Measurements from ENCODE around the gene LIMD2.

The LIMD2 gene

GRCh38 chr17:63647065-63647725, 52.7 kb downstream of the LIMD2 start:
- Histone ChIP-seq H3K9me3 (ENCODE audit: low read length) (no peaks in the 10 kb centered on the region), H3K9ac (ENCODE audit: low read length) (no peak overlapping the region), H3K27me3 (ENCODE audit: control insufficient read depth in 1 of 2, insufficient read depth in 2 of 2, low read length in 2 of 2) (no peaks in the 10 kb centered on the region), H3K4me1 (ENCODE audit: insufficient read depth, low read length) (peaks cover 33% of the 10 kb centered on the region), H3K36me3 (ENCODE audit: insufficient read depth, low read length) (peaks cover 17% of the 10 kb centered on the region), H3K27ac (ENCODE audit: low read depth, low read length) (peak overlapping the region; percentile 28), H3K4me3 (ENCODE audit: low read depth in 1 of 2, low read length in 2 of 2) (no peak overlapping the region)

- peaks cover 30% of the 10 kb centered on the region for H3K4me1 ChIP-seq (ENCODE audit: insufficient read depth, low read length)
- no peak overlapping the region for H3K9ac ChIP-seq (ENCODE audit: low read length)
- peak overlapping the region; percentile 28 for H3K27ac ChIP-seq (ENCODE audit: low read depth, low read length)
- H3K9me3 ChIP-seq (ENCODE audit: low read length): no peaks in the 10 kb centered on the region
- peaks cover 17% of the 10 kb centered on the region for H3K36me3 ChIP-seq (ENCODE audit: insufficient read depth, low read length)
- H3K27me3 ChIP-seq (ENCODE audit: control insufficient read depth in 1 of 2, insufficient read depth in 2 of 2, low read length in 2 of 2): no peaks in the 10 kb centered on the region
- no peak overlapping the region for H3K4me3 ChIP-seq (ENCODE audit: low read depth in 1 of 2, low read length in 2 of 2)
Observed at GRCh38 chr17:63646488-63646806, 53.5 kb downstream of the LIMD2 start.

All from muscle layer of colon (tissue), 2 donors.